HepG2 (cell line): ENCODE data around the gene SENP6. TPM values are rescaled to one million over a fixed set of nuclear protein-coding genes. Genes with fewer than 3 reads are reported as not detected.

Experiments
- ARNT2 ChIP-seq: sonication (generic); formaldehyde crosslinking; IDR thresholded peaks from 2 replicates; pipeline ENCODE4 v1.8.0; 2022; ENCODE audit warnings: mild to moderate bottlenecking, low read depth, missing genetic modification reagents, moderate library complexity
- FOSL1 ChIP-seq: sonication (generic); formaldehyde crosslinking; IDR thresholded peaks from 2 replicates; pipeline ENCODE4 v1.9.0; 2021; ENCODE audit warnings: missing genetic modification reagents, borderline replicate concordance
- FOXK1 ChIP-seq: sonication (generic); formaldehyde crosslinking; IDR thresholded peaks from 2 replicates; pipeline ENCODE4 v1.4.0; 2020; ENCODE audit warnings: low read depth, missing genetic modification reagents, borderline replicate concordance
- GPBP1L1 ChIP-seq: sonication (generic); formaldehyde crosslinking; IDR thresholded peaks from 2 replicates; pipeline ENCODE4 v1.5.0; 2020; ENCODE audit warnings: mild to moderate bottlenecking, missing genetic modification reagents
- HMGXB3 ChIP-seq: sonication (generic); formaldehyde crosslinking; IDR thresholded peaks from 2 replicates; pipeline ENCODE4 v1.4.0; 2020; ENCODE audit warnings: missing genetic modification reagents, borderline replicate concordance
- KDM5B ChIP-seq: sonication (generic); formaldehyde crosslinking; IDR thresholded peaks from 2 replicates; pipeline ENCODE4 v1.4.0; 2020; ENCODE audit warnings: missing genetic modification reagents, mild to moderate bottlenecking, borderline replicate concordance
- MIXL1 ChIP-seq: IDR thresholded peaks from 2 replicates; pipeline ENCODE4 v1.6.1; 2016
- RAD21 ChIP-seq: fragments of 450-650 bp; formaldehyde crosslinking; IDR thresholded peaks from 2 replicates; pipeline ENCODE4 v1.5.0; 2020; ENCODE audit warnings: mild to moderate bottlenecking
- SCMH1 ChIP-seq: sonication (generic); formaldehyde crosslinking; IDR thresholded peaks from 2 replicates; pipeline ENCODE4 v1.9.0; 2021; ENCODE audit warnings: missing genetic modification reagents, mild to moderate bottlenecking, borderline replicate concordance
- TOPORS ChIP-seq: sonication (generic); formaldehyde crosslinking; IDR thresholded peaks from 2 replicates; pipeline ENCODE4 v1.8.0; 2023; ENCODE audit warnings: mild to moderate bottlenecking, missing genetic modification reagents
- ZMYM2 ChIP-seq: sonication (generic); formaldehyde crosslinking; IDR thresholded peaks from 2 replicates; pipeline ENCODE4 v1.8.0; 2022; ENCODE audit warnings: mild to moderate bottlenecking, missing genetic modification reagents
- ZNF230 ChIP-seq: sonication (generic); formaldehyde crosslinking; IDR thresholded peaks from 2 replicates; pipeline ENCODE4 v1.4.0; 2020; ENCODE audit warnings: mild to moderate bottlenecking, missing genetic modification reagents
- ZNF296 ChIP-seq: sonication (generic); formaldehyde crosslinking; conservative IDR thresholded peaks from 2 replicates; pipeline ENCODE4 v1.5.0; 2020; ENCODE audit warnings: mild to moderate bottlenecking, missing genetic modification reagents
- ZNF383 ChIP-seq: sonication (generic); formaldehyde crosslinking; IDR thresholded peaks from 2 replicates; pipeline ENCODE4 v1.4.0; 2020; ENCODE audit warnings: missing genetic modification reagents, mild to moderate bottlenecking, borderline replicate concordance
- ZNF446 ChIP-seq: sonication (generic); formaldehyde crosslinking; IDR thresholded peaks from 2 replicates; pipeline ENCODE4 v1.5.0; 2020; ENCODE audit warnings: mild to moderate bottlenecking, missing genetic modification reagents
- ZNF543 ChIP-seq: sonication (generic); formaldehyde crosslinking; IDR thresholded peaks from 2 replicates; pipeline ENCODE4 v1.4.0; 2020; ENCODE audit warnings: mild to moderate bottlenecking, missing genetic modification reagents
- ZNF556 ChIP-seq: sonication (generic); formaldehyde crosslinking; IDR thresholded peaks from 2 replicates; pipeline ENCODE4 v1.4.0; 2020; ENCODE audit warnings: mild to moderate bottlenecking, missing genetic modification reagents, borderline replicate concordance
- ZNF672 ChIP-seq: sonication (generic); formaldehyde crosslinking; IDR thresholded peaks from 2 replicates; pipeline ENCODE4 v1.8.1; 2022; ENCODE audit warnings: missing genetic modification reagents
- ZNF713 ChIP-seq: sonication (generic); formaldehyde crosslinking; IDR thresholded peaks from 2 replicates; pipeline ENCODE4 v1.4.0; 2020; ENCODE audit warnings: mild to moderate bottlenecking, missing genetic modification reagents
- ZNF790 ChIP-seq: sonication (generic); formaldehyde crosslinking; IDR thresholded peaks from 2 replicates; pipeline ENCODE4 v1.8.0; 2022; ENCODE audit warnings: missing genetic modification reagents, mild to moderate bottlenecking, borderline replicate concordance
- polyA plus RNA-seq, 8 experiments: library from polyadenylated mRNA; depleted of rRNA in 3 of 8; stranded (reverse) in 7 of 8; unstranded in 1 of 8; fragments of >200 nt; fragmentation: Illumina TruSeq in 4 of 8; extraction: Trizol in 4 of 8; gene quantifications; 2 replicates each; pipeline versions ENCODE4 v1.2.1 to v1.2.3, GENCODE V29; 2011 to 2016; ENCODE audit warnings: low read depth in 4 of 8, missing spikeins in 1 of 8, mixed read lengths in 1 of 8; ENCODE audit not compliant: insufficient read depth in 1 of 8
- total RNA-seq, 5 experiments: library from RNA; depleted of rRNA; stranded (reverse); fragments of >200 nt; fragmentation: Illumina TruSeq; extraction: Trizol; gene quantifications; 2 replicates each; pipeline ENCODE4 v1.2.3, GENCODE V29; 2016; ENCODE audit warnings: low read depth in 1 of 5
- TF ChIP-seq, protein P1 (sequence below): sonication (generic); formaldehyde crosslinking; IDR thresholded peaks from 2 replicates; pipeline ENCODE4 v1.5.0; 2020; ENCODE audit warnings: missing genetic modification reagents

The SENP6 gene
- total and polyA plus RNA-seq, 2 of the 13 experiments (the other 11 are each of a cell fraction or from before 2014, with no cell fraction given) = 21.9 to 50.1 TPM

GRCh38 chr6:75748743-75749538 is 147.3 kb downstream of the SENP6 start, which contains the start of gene MYO6 (continued):
- TF ChIP-seq HMGXB3 (CRISPR knock-in tag) (no peak), ZNF790 (0 out of 2 replicates have a peak, but pooled peaks have one; percentile 60), FOXK1 (CRISPR knock-in tag) (no peak; the same call in 1 of the 2 replicates), ZNF296 (CRISPR knock-in tag) (no peak), ZNF543 (CRISPR knock-in tag) (no peak), FOSL1 (no peak), KDM5B (CRISPR knock-in tag) (peak; percentile 26; the same call in 1 of the 2 replicates), ZMYM2 (CRISPR knock-in tag) (no peak), ZNF230 (no peak), GPBP1L1 (CRISPR knock-in tag) (no peak), ZNF383 (CRISPR knock-in tag) (no peak), ZNF446 (CRISPR knock-in tag) (peak; percentile 4; the same call in 1 of the 2 replicates), MIXL1 (CRISPR knock-in tag) (no peak), ARNT2 (CRISPR knock-in tag) (no peak), SCMH1 (no peak), ZNF672 (no peak), TOPORS (CRISPR knock-in tag) (0 out of 2 replicates have a peak, but pooled peaks have one; percentile 36), ZNF556 (CRISPR knock-in tag) (0 out of 2 replicates have a peak, but pooled peaks have one; percentile 20), RAD21 (CRISPR knock-in tag) (peak; percentile 46; the same call in 1 of the 2 replicates), ZNF713 (CRISPR knock-in tag) (no peak)
- TF ChIP-seq, protein P1, sequence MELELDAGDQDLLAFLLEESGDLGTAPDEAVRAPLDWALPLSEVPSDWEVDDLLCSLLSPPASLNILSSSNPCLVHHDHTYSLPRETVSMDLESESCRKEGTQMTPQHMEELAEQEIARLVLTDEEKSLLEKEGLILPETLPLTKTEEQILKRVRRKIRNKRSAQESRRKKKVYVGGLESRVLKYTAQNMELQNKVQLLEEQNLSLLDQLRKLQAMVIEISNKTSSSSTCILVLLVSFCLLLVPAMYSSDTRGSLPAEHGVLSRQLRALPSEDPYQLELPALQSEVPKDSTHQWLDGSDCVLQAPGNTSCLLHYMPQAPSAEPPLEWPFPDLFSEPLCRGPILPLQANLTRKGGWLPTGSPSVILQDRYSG (CRISPR knock-in tag) = 0 out of 2 replicates have a peak, but pooled peaks have one; percentile 62
